ENCODE data around the gene TMEM39B.

Gene TMEM39B

GRCh38 chr1:32091176-32091575 is 18.4 kb downstream of the TMEM39B start:
- H3K79me2 ChIP-seq (ENCODE audit: insufficient read depth, low read length): no peaks in the 10 kb centered on the region
- H3K4me2 ChIP-seq (ENCODE audit: low read length): no peak overlapping the region
- H3K9ac ChIP-seq (ENCODE audit: low read length): no peak overlapping the region
- TF ChIP-seq CTCF (IDR thresholded peaks at IDR 0.05; ENCODE audit: low read length): no peak
- TF ChIP-seq EZH2 (IDR thresholded peaks at IDR 0.05; ENCODE audit: borderline replicate concordance, low read length): no peak
- H3K4me3 ChIP-seq (ENCODE audit: low read depth, low read length, poor library complexity, severe bottlenecking): no peak overlapping the region
- H3K9me3 ChIP-seq (ENCODE audit: low read length): no peaks in the 10 kb centered on the region
- no peaks in the 10 kb centered on the region for H4K20me1 ChIP-seq (ENCODE audit: insufficient read depth, low read length)
- peaks cover 43% of the 10 kb centered on the region for H3K36me3 ChIP-seq (ENCODE audit: insufficient read depth, low read length)
- no peaks in the 10 kb centered on the region for H3F3A ChIP-seq (ENCODE audit: insufficient read depth, low read length)
- no peak overlapping the region for H3K27ac ChIP-seq (ENCODE audit: low read depth, low read length, poor library complexity, severe bottlenecking)
- no peaks in the 10 kb centered on the region for H3K9me2 ChIP-seq (ENCODE audit: low read depth, low read length)
- no peak overlapping the region for H2AFZ ChIP-seq (ENCODE audit: low read length)
- no peaks in the 10 kb centered on the region for H3K27me3 ChIP-seq (ENCODE audit: insufficient read depth, low read length)
- H3K4me1 ChIP-seq (ENCODE audit: insufficient read depth, low read length, severe bottlenecking): no peaks in the 10 kb centered on the region

GRCh38 chr1:32091591-32091990 is 18.9 kb downstream of the TMEM39B start:
- no peaks in the 10 kb centered on the region for H3K9me2 ChIP-seq (ENCODE audit: low read depth, low read length)
- H4K20me1 ChIP-seq (ENCODE audit: insufficient read depth, low read length): no peaks in the 10 kb centered on the region
- H3K9ac ChIP-seq (ENCODE audit: low read length): no peak overlapping the region
- H3K4me1 ChIP-seq (ENCODE audit: insufficient read depth, low read length, severe bottlenecking): no peaks in the 10 kb centered on the region
- TF ChIP-seq EZH2 (IDR thresholded peaks at IDR 0.05; ENCODE audit: borderline replicate concordance, low read length): no peak
- no peak for TF ChIP-seq CTCF (IDR thresholded peaks at IDR 0.05; ENCODE audit: low read length)
- peaks cover 43% of the 10 kb centered on the region for H3K36me3 ChIP-seq (ENCODE audit: insufficient read depth, low read length)
- H3K4me2 ChIP-seq (ENCODE audit: low read length): no peak overlapping the region
- H3K79me2 ChIP-seq (ENCODE audit: insufficient read depth, low read length): no peaks in the 10 kb centered on the region
- no peaks in the 10 kb centered on the region for H3K27me3 ChIP-seq (ENCODE audit: insufficient read depth, low read length)
- no peaks in the 10 kb centered on the region for H3K9me3 ChIP-seq (ENCODE audit: low read length)
- no peak overlapping the region for H3K27ac ChIP-seq (ENCODE audit: low read depth, low read length, poor library complexity, severe bottlenecking)
- no peak overlapping the region for H3K4me3 ChIP-seq (ENCODE audit: low read depth, low read length, poor library complexity, severe bottlenecking)
- H2AFZ ChIP-seq (ENCODE audit: low read length): no peak overlapping the region
- H3F3A ChIP-seq (ENCODE audit: insufficient read depth, low read length): no peaks in the 10 kb centered on the region

- H3K9me3 ChIP-seq (ENCODE audit: low read length): no peaks in the 10 kb centered on the region
- no peak overlapping the region for H3K9ac ChIP-seq (ENCODE audit: low read length)
- H4K20me1 ChIP-seq (ENCODE audit: insufficient read depth, low read length): no peaks in the 10 kb centered on the region
- no peak overlapping the region for H3K4me2 ChIP-seq (ENCODE audit: low read length)
- peaks cover 48% of the 10 kb centered on the region for H3K36me3 ChIP-seq (ENCODE audit: insufficient read depth, low read length)
- H3F3A ChIP-seq (ENCODE audit: insufficient read depth, low read length): no peaks in the 10 kb centered on the region
- H2AFZ ChIP-seq (ENCODE audit: low read length): no peak overlapping the region
- H3K4me3 ChIP-seq (ENCODE audit: low read depth, low read length, poor library complexity, severe bottlenecking): no peak overlapping the region
- no peaks in the 10 kb centered on the region for H3K27me3 ChIP-seq (ENCODE audit: insufficient read depth, low read length)
- no peaks in the 10 kb centered on the region for H3K9me2 ChIP-seq (ENCODE audit: low read depth, low read length)
- no peak overlapping the region for H3K27ac ChIP-seq (ENCODE audit: low read depth, low read length, poor library complexity, severe bottlenecking)
- no peak for TF ChIP-seq CTCF (IDR thresholded peaks at IDR 0.05; ENCODE audit: low read length)
- TF ChIP-seq EZH2 (IDR thresholded peaks at IDR 0.05; ENCODE audit: borderline replicate concordance, low read length): no peak
- no peaks in the 10 kb centered on the region for H3K79me2 ChIP-seq (ENCODE audit: insufficient read depth, low read length)
- no peaks in the 10 kb centered on the region for H3K4me1 ChIP-seq (ENCODE audit: insufficient read depth, low read length, severe bottlenecking)
Observed at GRCh38 chr1:32094746-32095521, 22.2 kb downstream of the TMEM39B start.
